GM19468 (cell line): ENCODE data around the gene AK9.
A peak's percentile ranks its signal among the peaks of the same experiment; 100 is the strongest.

Source experiments
- ATAC-seq: cut with Tn5 transposase; IDR thresholded peaks from one replicate; pipeline ENCODE4 v1.9.1; 2021; ENCODE audit warnings: mild to moderate bottlenecking, moderate library complexity, moderate number of reproducible peaks; ENCODE audit not compliant: unreplicated experiment; ENCODE audit errors: extremely low read depth

The AK9 gene

DNA sequence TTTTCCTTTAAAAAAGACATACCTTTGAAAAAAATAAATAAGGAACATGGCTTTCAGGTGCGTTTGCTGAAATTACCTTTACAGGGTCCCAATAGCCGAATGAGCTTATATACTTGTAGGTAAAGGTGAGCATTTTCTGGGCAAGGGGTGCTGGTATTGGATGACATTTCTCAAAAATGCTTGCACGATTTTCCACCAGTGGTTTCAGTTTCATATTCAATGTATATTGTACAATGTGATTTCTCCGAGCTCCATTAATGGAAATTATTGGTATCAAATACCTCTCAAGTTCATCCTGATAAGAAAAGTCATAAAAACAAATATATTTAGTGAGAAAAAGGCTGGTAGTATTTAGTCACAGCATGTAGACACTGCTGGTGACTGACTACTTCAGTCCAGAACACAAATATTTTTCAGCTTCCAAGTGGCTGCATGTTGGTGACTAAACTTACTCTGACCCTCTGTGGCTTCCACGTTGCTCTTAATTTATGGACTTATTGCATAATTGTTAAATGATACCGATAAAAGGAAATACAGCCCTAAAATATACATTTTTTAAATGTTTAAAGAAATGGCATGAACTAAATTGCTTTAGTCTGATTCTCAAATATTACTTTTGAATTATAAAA lies 175.1 kb downstream of the AK9 start:
- ATAC-seq: no peak

DNA sequence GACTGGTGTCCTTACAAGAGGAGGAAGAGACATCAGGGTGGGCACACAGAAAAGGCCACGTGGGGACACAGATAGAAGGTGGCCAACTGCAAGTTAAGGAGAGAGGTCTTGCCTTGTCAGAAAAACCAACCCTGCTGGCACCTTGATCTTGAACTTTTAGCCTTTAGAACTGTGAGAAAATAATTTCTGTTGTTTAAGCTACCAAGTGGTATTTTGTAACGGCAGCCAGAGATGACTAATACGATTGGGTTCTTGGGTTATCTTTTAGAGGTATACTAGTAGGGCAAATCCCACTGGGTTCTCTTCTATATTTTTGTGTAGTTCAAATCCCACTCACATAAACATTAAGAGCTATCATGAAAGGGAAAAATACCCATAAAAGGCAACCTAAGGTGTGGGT lies 176.1 kb downstream of the AK9 start:
- ATAC-seq: no peak

- ATAC-seq: no peak
Observed at GRCh38 chr6:109513571-109514071, 177.4 kb downstream of the AK9 start.

- no peak for ATAC-seq
Observed at GRCh38 chr6:109512271-109512817, 178.7 kb downstream of the AK9 start.

GRCh38 chr6:109511832-109512231 lies 179.2 kb downstream of the AK9 start:
- ATAC-seq: no peak

DNA sequence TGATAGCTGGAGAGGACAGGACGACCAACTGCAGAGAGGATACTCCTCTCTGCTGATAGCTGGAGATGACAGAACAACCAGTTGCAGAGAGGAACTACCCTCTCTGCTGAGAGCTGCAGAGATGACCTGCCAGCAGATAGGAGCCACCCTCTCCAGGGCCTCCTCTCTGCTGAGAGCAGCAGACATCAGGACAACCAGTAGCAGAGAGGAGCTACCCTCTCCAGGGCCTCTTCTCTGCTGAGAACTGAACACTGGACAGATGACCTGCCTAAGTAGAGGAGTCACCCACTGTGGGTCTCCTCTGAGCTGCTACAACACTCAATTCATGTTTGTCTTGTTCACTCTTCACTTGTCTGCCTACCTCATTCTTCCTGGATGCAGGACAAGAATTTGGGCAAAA lies 180.6 kb downstream of the AK9 start:
- no peak for ATAC-seq

GRCh38 chr6:109508166-109508860 lies 182.7 kb downstream of the AK9 start:
- ATAC-seq: no peak

DNA sequence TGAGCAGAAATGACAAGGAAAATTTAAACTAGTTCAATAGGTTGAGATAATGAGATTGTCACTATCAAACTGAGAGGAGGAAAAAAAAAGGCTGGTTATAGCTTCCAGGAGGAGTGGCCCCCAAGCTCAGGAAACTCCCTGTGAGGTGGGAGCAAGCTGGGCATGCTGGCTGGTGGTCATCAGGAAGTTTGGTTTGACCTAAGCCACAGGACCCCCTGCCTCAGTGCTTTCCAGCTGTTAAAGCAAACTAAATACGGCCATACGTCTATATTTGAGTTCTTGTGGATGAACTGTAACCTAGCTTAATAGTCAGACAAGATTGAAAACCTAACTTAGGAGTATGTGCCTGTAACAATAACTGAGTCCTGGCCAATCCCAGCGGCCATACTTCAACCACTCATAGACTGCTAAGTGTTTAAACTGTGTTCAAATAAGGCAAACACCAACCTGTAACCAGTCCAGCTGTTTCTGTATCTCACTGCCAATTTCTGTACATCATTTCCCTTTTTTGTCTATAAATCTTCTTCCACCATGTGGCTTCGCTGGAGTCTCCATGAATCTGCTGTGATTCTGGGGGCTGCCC lies 183.4 kb downstream of the AK9 start:
- ATAC-seq: no peak

DNA sequence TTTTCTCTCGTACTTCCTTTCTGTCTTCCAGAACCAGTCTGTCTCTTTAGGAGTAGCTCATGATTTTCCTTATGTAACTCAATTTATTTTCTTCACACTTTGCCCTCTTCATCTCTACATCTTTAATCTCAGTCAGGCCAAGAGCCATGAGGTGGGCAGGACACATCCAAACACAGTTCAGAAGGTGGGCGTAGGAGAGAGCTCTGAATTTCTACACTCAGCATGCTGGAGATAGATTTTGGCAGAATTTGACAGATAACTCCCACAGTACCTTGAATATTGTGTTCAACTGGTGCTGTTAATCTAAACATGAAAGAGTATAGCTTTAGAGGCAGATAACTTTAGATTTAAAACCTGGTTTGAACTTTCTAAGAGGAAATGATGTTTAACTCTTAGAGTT lies 184.2 kb downstream of the AK9 start:
- ATAC-seq: no peak

GRCh38 chr6:109506314-109506713 lies 184.7 kb downstream of the AK9 start:
- no peak for ATAC-seq

GRCh38 chr6:109503327-109504224 lies 187.4 kb downstream of the AK9 start:
- ATAC-seq: no peak

DNA sequence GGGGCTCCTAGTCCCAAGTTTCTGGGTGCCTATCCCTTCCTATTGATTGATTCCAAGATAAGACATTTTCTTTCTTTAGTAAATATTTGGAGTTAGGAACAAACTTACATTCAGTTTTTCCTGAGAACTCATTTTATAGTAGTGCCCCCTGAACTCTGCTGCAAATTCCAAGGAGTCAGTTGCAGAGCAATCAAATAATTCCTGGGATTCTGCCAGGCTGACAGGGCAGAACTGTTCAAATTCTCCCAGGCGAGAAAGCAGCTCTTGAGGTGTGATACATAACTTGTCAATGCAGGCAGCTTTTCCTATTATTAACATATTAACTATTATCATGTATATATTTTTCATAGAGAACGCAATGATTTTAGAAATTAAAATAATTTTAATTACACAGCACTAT lies 192.1 kb downstream of the AK9 start:
- no peak for ATAC-seq

GRCh38 chr6:109498052-109498451 lies 192.9 kb downstream of the AK9 start:
- ATAC-seq: no peak

- no peak for ATAC-seq
Observed at GRCh38 chr6:109496036-109496772, 194.8 kb downstream of the AK9 start.

DNA sequence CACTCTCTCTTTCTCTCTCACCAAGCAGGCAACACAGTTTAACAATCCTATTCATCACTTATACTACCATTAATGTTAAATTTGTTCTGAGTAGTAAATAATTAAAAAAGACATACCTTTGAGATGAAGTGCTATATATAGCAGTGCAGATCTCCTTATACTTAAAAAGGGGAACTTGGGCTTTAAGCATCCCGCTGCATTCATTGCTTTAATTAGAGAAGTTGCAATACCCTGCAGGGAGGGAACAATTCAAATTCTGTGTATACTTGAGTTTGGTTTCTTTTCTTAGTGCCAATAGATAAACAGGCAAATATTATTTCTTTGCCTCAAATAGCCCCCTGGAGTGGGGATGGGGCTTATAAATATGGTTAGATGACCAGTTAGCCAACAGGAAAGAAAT lies 197.1 kb downstream of the AK9 start:
- no peak for ATAC-seq

DNA sequence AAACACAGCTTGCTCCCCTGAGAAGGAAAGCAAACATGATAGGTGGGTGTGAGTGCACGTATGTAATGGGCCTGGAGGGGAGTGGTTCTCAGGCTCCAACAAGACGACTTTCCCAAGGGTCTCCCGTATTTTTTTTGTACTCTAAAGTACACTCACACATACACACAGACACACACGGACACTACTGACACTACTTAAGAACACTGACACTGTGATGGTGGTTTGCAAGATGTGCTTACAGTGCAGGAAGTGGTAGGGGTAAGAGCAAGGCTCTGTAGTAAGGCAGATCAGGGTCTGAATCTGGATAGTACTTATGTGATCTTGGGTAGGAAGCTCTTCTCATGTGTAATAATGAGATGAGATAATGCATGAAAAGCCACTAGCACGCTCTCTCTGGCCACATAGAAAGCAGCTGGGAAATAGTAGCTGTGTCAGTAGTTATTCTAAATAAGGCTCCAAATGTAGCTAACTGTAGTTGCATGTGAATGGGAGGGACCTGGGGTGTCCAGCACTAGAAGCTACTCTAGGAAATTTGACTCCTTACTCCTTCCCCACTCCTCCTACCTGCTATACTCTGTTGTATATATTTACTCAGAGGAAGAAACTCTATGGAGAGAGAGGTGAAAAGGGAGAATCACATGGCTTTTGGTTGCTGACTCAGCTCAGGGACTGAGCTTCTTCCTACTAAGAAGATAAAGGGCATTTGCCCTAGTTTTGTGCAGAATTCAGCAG lies 199.6 kb downstream of the AK9 start:
- peak; percentile 19 for ATAC-seq

- no peak for ATAC-seq
Observed at GRCh38 chr6:109490713-109491112, 200.3 kb downstream of the AK9 start.

- ATAC-seq: no peak
Observed at GRCh38 chr6:109488001-109488400, 203.0 kb downstream of the AK9 start.

DNA sequence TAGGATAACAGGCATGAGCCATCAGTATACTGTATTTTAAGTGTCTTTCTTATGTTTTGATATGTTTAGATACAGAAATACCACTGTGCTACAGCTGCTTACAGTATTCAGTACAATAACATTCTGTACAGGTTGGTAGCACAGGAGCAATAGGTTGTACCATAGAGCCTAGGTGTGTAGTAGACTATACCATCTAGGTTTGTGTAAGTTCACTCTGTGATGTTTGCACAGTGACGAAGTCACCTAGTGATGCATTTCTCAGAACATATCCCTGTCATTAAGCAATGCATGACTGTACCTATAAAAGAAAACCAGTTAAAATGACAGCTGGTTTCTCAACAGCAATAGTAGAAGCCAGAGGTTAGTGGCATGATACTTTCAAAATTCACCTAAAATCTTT lies 204.9 kb downstream of the AK9 start:
- ATAC-seq: no peak
